ENCODE results near the gene TTR. TPM values are rescaled to one million over a fixed set of nuclear protein-coding genes. Genes with fewer than 3 reads are reported as not detected.

TTR gene
- total and polyA plus RNA-seq, 8 donors = 0.32 to 2.0 (median 0.57) TPM; not detected in 2

DNA sequence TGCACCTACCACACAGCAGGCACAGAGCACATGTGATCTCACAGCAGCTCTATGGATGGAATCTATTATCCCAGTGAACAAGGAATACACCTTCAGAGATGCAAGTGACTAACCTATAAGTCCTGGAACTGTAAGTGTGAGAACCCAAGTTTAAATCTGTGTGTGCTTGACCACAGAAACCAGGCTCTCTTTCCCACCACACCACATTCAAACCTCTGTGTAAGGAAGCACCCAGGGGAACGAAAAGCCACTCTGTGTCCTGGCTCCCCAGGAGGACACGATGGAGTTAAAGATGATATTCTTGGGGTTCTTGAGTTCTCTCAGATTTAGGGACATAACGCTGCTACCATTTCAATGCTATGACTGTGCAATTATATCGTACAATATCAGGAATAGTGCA, 38.9 kb downstream of the TTR start:
- DNase-seq = no peak
- Histone ChIP-seq H3K4me3 (no peak overlapping the region), H3K9me3 (no peaks in the 10 kb centered on the region), H3K27ac (no peak overlapping the region), H3K27me3 (no peaks in the 10 kb centered on the region), H3K36me3 (no peaks in the 10 kb centered on the region), H3K4me1 (no peaks in the 10 kb centered on the region)
- intact Hi-C loops (cut with DNase I) = no loop called here
- no peak for ATAC-seq
- TF ChIP-seq, protein P1, sequence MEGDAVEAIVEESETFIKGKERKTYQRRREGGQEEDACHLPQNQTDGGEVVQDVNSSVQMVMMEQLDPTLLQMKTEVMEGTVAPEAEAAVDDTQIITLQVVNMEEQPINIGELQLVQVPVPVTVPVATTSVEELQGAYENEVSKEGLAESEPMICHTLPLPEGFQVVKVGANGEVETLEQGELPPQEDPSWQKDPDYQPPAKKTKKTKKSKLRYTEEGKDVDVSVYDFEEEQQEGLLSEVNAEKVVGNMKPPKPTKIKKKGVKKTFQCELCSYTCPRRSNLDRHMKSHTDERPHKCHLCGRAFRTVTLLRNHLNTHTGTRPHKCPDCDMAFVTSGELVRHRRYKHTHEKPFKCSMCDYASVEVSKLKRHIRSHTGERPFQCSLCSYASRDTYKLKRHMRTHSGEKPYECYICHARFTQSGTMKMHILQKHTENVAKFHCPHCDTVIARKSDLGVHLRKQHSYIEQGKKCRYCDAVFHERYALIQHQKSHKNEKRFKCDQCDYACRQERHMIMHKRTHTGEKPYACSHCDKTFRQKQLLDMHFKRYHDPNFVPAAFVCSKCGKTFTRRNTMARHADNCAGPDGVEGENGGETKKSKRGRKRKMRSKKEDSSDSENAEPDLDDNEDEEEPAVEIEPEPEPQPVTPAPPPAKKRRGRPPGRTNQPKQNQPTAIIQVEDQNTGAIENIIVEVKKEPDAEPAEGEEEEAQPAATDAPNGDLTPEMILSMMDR (IDR thresholded peaks at IDR 0.05) = no peak

DNA sequence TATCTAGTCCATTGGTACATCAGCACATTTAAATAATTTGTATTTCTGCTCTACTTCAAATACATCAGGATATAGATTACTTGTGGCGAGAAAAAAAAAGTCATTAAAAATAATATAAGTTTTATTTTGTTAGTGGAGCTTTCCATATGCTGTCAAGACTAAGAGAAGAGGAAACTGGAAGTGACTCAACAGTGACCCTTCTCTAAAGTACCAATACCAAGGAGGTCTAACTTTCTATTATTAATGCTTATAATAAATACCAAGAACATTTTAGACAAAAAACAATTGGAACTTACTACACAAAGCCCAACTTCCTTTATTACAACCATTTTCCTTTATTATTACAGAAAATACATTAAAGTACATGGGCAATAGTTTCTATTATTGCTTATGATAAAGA, 39.8 kb downstream of the TTR start:
- H3K36me3 ChIP-seq = no peaks in the 10 kb centered on the region
- H3K27ac ChIP-seq = no peak overlapping the region
- ATAC-seq = no peak
- no peaks in the 10 kb centered on the region for H3K9me3 ChIP-seq
- TF ChIP-seq, protein P1 (IDR thresholded peaks at IDR 0.05) = no peak
- H3K4me1 ChIP-seq = no peaks in the 10 kb centered on the region
- no peak overlapping the region for H3K4me3 ChIP-seq
- H3K27me3 ChIP-seq = no peaks in the 10 kb centered on the region
- no peak for DNase-seq
- intact Hi-C loops (cut with DNase I) = no loop called here

DNA sequence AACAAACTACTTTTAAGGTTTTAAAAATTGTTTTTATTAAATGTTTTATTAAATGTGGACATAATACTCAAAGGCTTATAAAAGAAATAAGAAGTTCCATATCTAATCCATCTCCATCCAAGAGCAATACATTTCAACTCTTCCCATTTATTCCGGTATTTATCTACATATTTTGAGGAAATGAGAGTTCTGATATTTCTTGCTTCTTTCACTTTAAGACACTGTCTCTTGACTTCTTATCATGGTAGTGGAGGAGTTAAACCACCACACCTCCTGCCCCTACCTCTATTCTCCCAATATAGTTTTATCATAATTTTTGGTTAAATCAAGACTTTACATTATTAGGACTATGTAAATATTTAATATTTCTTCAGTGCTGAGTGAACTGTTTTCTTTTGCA, 40.7 kb downstream of the TTR start:
- no peak overlapping the region for H3K4me3 ChIP-seq
- TF ChIP-seq, protein P1 (IDR thresholded peaks at IDR 0.05) = no peak
- no peak for ATAC-seq
- no peak overlapping the region for H3K27ac ChIP-seq
- no peaks in the 10 kb centered on the region for H3K4me1 ChIP-seq
- no peaks in the 10 kb centered on the region for H3K36me3 ChIP-seq
- no peaks in the 10 kb centered on the region for H3K27me3 ChIP-seq
- intact Hi-C loops (cut with DNase I) = no loop called here
- H3K9me3 ChIP-seq = no peaks in the 10 kb centered on the region
- DNase-seq = no peak

DNA sequence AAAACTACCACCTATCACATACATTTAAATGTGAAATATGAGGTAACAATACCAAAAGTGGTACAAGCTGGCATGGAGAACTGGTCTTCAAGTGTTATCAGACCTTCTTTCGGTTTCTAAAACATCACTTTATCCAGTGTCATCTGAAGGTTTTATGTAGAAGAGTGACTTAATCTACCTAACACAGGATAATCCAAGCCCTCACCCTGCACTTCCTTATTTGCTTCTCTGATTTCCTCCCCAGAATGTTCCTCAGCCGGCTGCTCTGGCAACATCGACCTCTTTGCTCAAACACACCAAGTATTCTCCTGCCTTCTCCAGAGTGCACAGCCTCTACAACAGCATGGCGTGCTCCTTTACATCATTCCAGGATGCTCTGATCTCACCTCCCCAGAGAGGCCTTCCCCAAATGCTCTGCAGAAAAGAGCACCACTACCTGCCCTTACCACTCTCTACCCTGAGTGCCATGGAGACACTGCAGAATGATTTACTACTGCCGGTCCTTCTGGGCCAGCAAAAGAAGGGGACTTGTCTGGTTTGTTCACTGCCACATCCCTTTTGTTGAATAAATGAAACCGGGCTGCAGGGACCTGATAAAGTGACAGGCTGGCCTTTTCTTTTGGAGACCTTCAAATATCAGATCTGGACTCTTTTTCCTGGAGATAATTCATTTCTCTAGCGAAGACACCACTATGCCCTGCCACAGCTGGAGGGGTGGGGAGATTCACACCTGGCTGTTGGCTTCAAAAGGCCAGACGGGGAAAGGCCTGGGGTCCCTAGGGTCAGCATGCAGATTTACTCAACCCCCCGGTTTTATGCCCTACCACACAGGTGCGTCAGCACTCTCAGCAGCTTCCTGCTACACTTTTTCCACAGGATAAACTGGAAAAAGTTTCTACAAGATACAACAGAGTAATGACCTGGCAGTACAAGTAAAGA, 42.0 kb downstream of the TTR start:
- DNase-seq (no peak), ATAC-seq (no peak)
- H3K4me3 ChIP-seq = no peak overlapping the region
- no peaks in the 10 kb centered on the region for H3K4me1 ChIP-seq
- TF ChIP-seq, protein P1 (IDR thresholded peaks at IDR 0.05) = no peak
- no peaks in the 10 kb centered on the region for H3K36me3 ChIP-seq
- intact Hi-C loops (cut with DNase I) = no loop called here
- H3K27me3 ChIP-seq = no peaks in the 10 kb centered on the region
- H3K27ac ChIP-seq = no peak overlapping the region
- H3K9me3 ChIP-seq = no peaks in the 10 kb centered on the region

DNA sequence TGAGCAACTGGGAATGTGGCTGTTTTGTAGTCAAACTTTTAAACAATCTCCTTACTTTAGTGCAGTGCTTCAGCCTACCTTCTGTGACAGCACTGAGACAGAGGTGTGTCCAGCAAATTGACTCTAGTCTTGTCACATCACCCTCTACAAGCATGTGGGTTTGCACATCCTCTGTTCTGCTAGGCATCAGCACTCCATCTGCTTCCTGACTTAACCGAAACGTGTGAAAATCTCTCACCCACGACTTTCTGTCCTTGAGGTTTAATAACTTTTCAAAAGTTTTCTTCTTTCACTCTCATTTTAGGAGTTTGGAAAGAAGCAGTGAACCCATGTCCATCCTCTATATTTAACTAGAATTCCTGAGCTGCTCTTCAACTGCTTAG, 42.6 kb downstream of the TTR start:
- no peaks in the 10 kb centered on the region for H3K4me1 ChIP-seq
- no peaks in the 10 kb centered on the region for H3K9me3 ChIP-seq
- no peak overlapping the region for H3K4me3 ChIP-seq
- no peaks in the 10 kb centered on the region for H3K27me3 ChIP-seq
- intact Hi-C loops (cut with DNase I) = no loop called here
- no peaks in the 10 kb centered on the region for H3K36me3 ChIP-seq
- DNase-seq (no peak), ATAC-seq (no peak)
- H3K27ac ChIP-seq = no peak overlapping the region
- TF ChIP-seq, protein P1 (IDR thresholded peaks at IDR 0.05) = no peak

All from left lung (tissue), 10 donors.